Uterus (tissue), 2 donors: Measurements from ENCODE around the gene INSL3.

Experiments used
- CTCF ChIP-seq, 4 experiments: fragments of 200-600 bp in 2 of 4; fragments of 450-650 bp in 2 of 4; sonication (generic) in 2 of 4; IDR thresholded peaks; one replicate each; pipeline ENCODE4 v1.5.1; 2016 to 2019; ENCODE audit warnings: antibody characterized with exemption in 4 of 4, mild to moderate bottlenecking in 2 of 4, moderate library complexity in 1 of 4
- POLR2A ChIP-seq, 2 donors: fragments of 450-650 bp; IDR thresholded peaks; one replicate each; pipeline ENCODE4 v1.6.1; 2016; ENCODE audit warnings: antibody characterized with exemption in 2 of 2, mild to moderate bottlenecking in 1 of 2, moderate library complexity in 1 of 2

GRCh38 chr19:17796838-17797423, 24.4 kb downstream of the INSL3 start:
- TF ChIP-seq CTCF (IDR thresholded peaks at IDR 0.05) (no peak), POLR2A (IDR thresholded peaks at IDR 0.05) (no peak)
